GM18907 (cell line): ENCODE data around the gene MISP3.

Experiments
- ATAC-seq: cut with Tn5 transposase; IDR thresholded peaks from one replicate; pipeline ENCODE4 v1.9.1; 2021; ENCODE audit warnings: mild to moderate bottlenecking, moderate library complexity; ENCODE audit not compliant: unreplicated experiment

Gene MISP3

GRCh38 chr19:14053032-14053431 lies 19.6 kb upstream of the MISP3 start:
- ATAC-seq: no peak

DNA sequence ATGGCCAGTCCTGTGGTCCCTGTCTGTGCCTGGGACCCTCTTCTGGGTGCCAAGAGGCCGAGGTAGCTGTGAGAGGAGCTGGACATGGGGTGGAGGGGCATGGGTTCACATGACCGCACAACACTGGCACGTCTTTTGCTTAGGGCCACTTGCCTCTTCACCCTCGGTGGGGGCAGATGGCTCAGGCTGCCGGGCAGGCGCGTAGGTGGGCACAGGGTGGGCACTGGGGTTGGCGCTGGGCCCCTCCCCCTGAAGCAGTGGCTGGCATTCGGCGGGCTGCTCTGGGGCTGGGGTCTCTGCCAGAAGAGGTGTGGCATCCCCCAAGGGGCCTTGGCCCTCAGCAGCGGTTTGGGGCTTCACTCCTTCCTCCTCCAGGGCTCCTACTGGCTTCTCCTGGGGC lies 19.1 kb upstream of the MISP3 start:
- ATAC-seq: no peak

GRCh38 chr19:14054099-14054498 lies 18.5 kb upstream of the MISP3 start:
- no peak for ATAC-seq

DNA sequence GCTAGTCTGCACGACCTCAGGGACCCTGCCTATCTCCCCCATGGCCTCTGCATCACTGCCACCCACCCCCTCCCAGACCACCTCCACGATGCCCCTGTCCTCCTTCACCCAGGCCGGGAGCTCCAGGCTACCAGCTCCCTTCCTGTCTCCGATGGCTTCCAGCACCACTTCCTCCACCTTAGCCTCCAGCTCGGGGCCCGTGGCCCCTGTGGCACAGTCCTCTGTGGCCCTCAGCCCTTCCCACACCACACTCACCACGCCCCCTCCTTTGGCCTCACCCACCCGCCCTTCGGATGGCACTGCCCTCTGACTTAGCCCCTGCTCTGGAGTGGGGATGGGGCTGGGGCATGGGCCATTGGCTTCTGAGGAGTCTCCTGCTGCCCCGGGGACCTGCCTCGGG lies 17.9 kb upstream of the MISP3 start:
- no peak for ATAC-seq

DNA sequence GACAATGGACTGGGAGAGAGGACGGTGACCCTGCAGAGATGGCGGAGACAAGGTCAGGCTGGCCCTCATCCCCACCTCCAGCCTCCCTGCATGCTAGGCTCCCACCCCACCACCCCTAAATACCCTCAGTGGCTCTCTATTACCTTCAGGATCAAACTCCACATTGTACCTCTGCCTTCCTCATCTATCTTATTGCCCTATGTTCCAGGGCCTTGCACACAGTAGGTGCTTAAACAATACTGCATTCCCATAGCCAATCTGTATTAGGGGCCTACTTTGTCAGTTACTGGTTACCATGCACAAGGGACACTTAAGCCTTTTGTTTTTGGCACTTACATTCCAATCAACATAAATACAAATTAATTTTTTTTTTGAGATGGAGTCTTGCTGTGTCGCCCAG lies 17.2 kb upstream of the MISP3 start:
- no peak for ATAC-seq

DNA sequence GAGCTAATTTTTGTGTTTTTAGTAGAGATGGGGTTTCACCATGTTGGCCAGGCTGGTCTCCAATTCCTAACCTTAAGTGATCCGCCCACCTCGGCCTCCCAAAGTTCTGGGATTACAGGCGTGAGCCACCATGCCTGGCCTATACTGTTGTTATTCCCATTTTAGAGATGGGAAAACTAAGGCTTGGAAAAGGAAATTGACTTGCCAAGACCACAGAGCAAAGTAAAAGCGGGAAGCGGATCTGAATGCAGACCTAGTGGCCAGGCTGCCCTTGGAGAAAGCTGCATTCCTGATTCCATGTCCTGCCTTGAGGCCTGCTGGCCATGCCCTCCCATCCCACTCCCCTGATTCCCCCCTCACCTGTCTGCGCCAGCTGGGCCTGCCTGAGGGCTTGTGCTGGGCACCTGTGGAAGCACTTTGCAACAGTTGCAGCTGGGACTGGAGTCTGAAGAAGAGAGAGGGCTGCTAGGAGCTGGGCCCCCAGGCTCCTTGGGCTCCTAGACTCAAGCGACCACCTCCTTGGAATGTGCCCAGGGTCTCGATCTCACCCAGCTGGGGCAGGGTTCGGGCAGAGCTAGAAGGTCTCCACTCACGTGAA lies 16.4 kb upstream of the MISP3 start:
- ATAC-seq: no peak

GRCh38 chr19:14056741-14057356 lies 15.7 kb upstream of the MISP3 start:
- no peak for ATAC-seq

GRCh38 chr19:14058182-14059092 lies 14.1 kb upstream of the MISP3 start:
- ATAC-seq: no peak

- ATAC-seq: no peak
Observed at GRCh38 chr19:14059093-14059480, 13.5 kb upstream of the MISP3 start.

DNA sequence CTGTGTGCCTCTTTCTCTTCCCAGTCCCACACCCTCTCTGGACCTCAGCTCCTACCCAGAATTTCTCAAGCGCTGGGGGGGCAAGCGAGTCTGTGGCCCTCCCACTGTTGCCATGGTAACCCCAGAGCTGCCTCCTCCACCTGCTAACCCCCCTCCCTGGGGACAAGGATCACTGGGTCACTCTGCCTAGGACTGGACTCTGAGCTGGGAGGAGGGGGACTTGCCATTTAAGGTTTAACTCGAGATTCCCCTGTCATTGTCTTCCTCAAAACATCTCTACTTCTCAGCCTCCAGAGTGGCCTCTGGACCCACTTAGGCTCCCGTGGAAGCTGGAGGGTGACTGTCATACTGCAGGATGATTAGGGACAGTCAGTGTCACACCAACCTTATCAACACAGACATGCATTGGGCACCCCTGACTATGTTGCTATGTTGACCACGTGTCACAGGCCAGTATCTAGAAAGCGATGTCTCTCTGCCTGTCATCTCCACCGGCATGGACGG lies 12.9 kb upstream of the MISP3 start:
- ATAC-seq: no peak

DNA sequence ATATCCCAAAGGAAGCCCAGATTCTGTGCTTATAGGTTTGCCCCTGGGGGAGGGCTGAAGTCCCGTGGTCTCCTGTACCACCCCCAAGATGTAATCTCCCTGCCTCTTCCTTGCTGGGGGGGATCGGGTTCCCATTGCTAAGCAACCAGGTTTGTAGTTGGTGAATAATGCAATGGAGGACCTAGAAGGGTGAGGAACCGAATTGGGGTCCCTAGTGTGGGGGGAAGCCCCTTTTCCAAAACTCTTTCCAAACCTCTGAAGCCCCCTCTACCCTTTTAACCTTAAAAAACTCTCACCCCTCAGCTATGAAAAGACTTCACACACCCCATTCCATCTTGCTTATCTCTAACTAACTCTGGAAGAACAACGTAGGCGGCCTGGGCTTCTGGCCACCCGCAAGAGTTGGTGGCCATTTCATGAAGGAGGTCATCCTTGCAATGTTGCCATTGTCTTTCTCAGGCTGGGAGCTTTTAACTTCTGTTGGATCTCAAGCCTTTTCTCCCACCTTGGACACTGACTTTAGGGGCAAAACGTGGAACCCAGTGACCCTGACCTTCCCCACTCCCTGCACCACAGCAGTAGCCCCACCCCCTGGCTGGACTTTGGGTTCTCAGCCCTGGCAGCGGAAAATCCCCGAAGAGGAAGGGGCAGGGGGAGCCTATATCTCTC lies 11.4 kb upstream of the MISP3 start:
- no peak for ATAC-seq

GRCh38 chr19:14061751-14062557 lies 10.6 kb upstream of the MISP3 start, which contains the start of gene PALM3:
PALM3 (minus strand) TSS chr19:14062076; CDS start chr19:14061980, 96 bp downstream.
- no peak for ATAC-seq

- ATAC-seq: no peak
Observed at GRCh38 chr19:14062558-14062855, 10.1 kb upstream of the MISP3 start.

- ATAC-seq: no peak
Observed at GRCh38 chr19:14063105-14063504, 9.5 kb upstream of the MISP3 start.

DNA sequence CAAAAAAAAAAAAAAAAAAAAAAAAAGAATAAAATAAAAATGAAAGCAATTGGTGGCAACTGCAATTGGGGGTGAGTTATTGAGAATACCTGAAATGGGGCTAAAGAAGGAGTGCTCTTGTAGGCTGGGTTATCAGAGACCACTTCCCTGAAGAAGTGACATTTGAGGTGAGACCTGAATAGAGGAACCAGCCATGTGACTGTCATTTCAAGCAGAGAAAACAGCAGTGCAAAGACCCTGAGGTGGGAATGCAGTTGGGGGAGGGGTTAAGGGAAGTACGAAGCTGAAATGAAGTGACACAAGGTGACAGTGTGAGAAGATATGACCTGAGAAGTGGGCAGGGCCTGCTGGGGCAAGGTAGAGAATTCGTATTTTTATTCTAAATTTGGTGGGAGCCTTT lies 6.5 kb upstream of the MISP3 start:
- ATAC-seq: no peak

DNA sequence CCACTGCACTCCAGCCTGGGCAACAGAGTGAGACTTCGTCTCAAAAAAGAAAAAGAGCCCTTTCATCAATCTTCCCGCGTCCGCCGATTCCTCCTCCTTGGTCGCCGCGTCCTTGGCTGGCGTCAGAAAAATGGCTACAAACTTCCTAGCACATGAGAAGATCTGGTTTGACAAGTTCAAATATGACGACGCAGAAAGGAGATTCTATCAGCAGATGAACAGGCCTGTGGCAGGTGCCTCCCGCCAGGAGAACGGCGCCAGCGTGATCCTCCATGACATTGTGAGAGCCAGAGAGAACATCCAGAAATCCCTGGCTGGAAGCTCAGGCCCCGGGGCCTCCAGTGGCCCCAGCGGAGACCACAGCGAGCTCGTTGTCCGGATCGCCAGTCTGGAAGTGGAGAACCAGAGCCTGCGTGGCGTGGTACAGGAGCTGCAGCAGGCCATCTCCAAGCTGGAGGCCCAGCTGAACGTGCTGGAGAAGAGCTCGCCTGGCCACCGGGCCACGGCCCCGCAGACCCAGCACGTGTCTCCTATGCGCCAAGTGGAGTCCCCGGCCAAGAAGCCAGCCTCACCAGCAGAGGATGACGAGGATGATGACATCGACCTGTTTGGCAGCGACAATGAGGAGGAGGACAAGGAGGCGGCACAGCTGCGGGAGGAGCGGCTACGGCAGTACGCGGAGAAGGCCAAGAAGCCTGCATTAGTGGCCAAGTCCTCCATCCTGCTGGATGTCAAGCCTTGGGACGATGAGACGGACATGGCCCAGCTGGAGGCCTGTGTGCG lies 2.1 kb upstream of the MISP3 start:
- no peak for ATAC-seq

GRCh38 chr19:14073261-14073924 lies 807 bp downstream of the MISP3 start:
- ATAC-seq: peak; percentile 51

- ATAC-seq: no peak
Observed at GRCh38 chr19:14073925-14074838, 1.6 kb downstream of the MISP3 start.
